HG03575 (cell line): ENCODE measurements around the gene UCHL1.
"Not testable (repeated sequence)": the region's sequence is repeated elsewhere in the genome, so short reads cannot be mapped to it uniquely, and the experiment has no call there.

Source experiments
- ATAC-seq: cut with Tn5 transposase; IDR thresholded peaks from one replicate; pipeline ENCODE4 v1.9.1; 2021; ENCODE audit not compliant: unreplicated experiment, insufficient number of reproducible peaks, low FRiP score; ENCODE audit errors: extremely low read depth

UCHL1 gene

GRCh38 chr4:41285202-41285863, 28.6 kb downstream of the UCHL1 start:
- no peak for ATAC-seq

DNA sequence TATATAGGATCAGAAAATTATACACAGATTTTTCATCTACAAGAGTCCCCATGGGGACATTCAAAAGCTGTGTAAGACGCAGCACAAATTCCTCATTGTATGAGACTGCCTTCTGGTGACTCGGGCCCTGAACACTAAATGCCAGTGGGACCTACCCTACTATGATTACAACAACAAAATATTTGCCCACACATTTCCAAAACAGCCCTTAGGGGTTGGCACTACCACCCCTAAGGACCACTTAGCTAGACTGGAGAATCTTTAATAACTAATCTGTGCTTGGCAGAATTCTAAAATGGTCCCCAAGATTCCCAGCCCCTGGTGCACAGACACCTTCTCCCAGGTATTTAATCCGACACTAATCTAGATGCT, 29.1 kb downstream of the UCHL1 start:
- ATAC-seq = no peak

DNA sequence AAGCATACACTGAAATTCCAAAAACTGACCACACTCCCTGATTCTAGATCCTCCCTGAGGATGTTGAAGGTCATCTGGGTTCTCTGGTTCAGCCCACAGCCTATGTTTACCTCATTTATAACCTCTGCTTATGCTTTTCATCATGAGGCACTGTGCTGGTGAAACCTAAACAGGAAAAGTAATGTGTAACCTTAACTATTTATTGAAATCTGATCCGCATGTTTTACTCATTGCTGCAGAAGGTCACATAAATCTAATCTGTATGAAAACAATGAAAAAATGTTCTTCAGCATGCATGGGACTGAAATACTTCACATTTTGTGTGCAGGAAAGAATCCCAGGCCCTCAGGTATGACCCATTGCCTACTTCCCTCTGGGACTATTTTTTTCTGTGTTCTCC, 30.3 kb downstream of the UCHL1 start:
- no peak for ATAC-seq

GRCh38 chr4:41287852-41288251, 31.1 kb downstream of the UCHL1 start:
- ATAC-seq = no peak

GRCh38 chr4:41288254-41288653, 31.5 kb downstream of the UCHL1 start:
- ATAC-seq = no peak

- no peak for ATAC-seq
These were observed 33.8 kb downstream of the UCHL1 start for GRCh38 chr4:41290479-41290878.

GRCh38 chr4:41294445-41295062, 37.8 kb downstream of the UCHL1 start:
- ATAC-seq = no peak

DNA sequence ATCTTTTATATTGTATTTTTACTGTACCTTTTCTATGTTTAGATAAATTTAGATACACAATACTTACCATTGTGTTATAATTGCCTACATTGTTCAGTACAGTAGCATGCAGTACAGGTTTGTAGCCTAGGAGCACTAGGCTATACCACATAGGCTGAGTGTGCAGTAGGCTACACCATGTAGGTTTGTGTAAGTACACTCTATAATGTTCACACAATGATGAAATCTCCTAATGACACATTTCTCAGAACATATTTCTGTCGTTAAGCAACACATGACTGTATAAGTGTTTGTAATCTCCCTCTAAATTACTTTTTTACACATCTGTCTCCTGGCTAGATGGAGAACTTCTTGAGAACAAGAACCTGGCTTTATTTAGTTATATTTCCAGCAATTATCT, 40.3 kb downstream of the UCHL1 start:
- no peak for ATAC-seq

DNA sequence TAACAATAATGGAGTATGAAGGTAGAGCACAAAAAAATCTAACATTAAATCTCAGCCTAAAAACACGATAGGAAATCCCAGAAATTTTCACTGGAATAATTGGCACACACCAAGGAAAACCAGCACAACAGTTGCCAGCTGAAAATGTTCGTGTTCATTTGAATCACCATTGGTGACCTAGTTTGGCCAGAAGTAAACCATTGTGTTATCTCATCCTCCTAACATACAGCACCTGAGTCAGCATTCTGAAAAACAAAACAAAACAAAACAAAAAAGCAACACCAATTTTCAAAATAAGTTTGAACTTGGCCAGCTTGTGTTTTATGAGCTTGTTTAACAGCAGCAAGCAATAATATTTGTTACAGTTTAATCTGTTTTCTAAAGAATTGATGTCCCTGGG, 41.1 kb downstream of the UCHL1 start:
- ATAC-seq = no peak

GRCh38 chr4:41299486-41299885, 42.8 kb downstream of the UCHL1 start:
- ATAC-seq = no peak

DNA sequence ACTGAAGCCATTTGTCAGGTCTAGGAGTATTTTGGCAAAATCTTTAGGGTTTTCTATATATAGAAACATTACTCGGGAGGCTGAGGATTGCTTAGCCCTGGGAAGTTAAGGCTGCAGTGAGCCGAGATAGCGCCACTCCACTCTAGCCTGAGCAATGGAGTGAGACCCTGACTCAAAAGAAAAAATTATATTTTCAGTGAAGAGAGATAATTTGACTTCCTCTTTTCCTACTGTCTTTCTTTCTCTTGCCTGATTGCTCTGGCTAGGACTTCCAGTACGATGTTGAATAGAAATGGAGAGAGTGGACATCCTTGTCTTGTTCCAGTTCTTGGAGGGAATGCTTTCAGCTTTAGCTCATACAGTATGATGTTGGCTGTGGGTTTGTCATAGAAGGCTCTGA, 44.4 kb downstream of the UCHL1 start:
- no peak for ATAC-seq

- ATAC-seq = no peak
These were observed 46.8 kb downstream of the UCHL1 start for GRCh38 chr4:41303372-41304118.

DNA sequence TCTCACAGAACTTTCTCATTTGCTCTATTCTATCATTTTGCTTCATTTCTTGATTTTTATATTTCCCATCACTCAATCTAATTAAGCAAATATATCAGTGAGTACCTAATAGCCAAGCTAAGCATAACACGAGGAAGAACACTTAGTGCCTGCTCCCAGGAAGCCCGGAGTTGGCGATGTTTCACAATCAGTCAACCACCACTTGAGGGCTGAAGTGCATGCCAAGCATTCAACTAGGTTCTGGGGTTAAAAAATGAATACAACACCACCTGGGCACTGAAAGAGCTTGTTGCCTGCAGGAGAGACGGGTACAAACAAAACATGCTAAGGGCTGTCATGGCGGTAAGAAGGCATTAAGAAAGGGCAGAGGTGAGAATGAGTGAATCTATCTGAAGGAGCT, 47.5 kb downstream of the UCHL1 start:
- no peak for ATAC-seq

- ATAC-seq = no peak
These were observed 48.7 kb downstream of the UCHL1 start for GRCh38 chr4:41305476-41305875.

DNA sequence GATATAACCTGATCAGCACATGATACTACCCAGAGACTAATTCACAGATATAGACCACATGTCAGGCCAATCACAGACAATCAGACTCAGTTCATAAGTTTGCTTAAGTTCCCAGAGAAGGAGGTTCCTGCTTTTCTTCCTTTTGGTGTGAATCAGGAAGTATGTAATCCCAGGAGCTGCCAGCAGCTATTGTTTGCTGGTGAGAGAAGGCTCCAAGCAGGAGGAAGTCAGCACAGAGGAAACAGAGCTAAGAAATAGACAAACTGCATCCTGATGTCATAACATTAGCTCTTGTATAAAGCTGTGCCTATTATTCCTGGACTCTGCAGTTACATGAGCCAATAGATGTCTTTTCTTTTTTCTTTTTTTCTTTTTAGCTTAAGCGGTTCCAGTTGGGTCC, 50.9 kb downstream of the UCHL1 start:
- no peak for ATAC-seq

DNA sequence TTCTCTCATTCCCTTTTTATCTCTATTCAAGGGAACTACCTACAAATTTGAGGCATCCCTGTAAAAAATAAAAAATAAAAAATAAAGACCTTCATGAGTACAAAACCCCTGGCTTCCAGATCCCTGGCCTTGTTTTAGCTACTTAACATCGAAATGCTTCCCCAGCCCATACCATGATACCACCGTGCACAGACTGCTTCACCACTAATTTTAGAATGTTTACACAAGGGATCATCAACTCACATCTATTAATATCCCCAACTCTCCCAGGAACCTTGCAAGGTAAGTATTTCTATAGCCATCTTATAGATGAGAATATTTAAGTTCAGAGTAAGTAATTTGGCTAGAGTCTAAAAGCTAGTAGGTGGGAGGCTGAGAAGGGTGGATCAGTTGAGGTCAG, 51.7 kb downstream of the UCHL1 start:
- no peak for ATAC-seq

DNA sequence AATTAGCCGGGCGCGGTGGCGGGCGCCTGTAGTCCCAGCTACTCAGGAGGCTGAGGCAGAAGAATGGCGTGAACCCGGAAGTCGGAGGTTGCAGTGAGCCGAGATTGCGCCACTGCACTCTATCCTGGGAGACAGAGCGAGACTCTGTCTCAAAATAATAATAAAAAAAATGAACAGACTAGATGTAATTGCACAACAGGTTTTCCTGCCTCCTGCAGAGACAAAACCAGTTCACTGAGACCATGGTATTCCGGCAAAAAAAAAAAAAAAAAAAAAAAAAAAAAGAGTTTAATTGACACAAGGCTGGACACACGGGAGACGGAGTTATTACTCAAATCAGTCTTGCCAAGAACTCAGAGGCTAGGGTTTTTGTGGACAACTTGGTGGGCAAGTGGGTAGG, 58.7 kb downstream of the UCHL1 start:
- ATAC-seq = not testable (repeated sequence)

GRCh38 chr4:41315862-41316261, 59.1 kb downstream of the UCHL1 start:
- no peak for ATAC-seq
